ENCODE results near the gene PLEK.
A peak's percentile ranks its signal among the peaks of the same experiment; 100 is the strongest.
"Not testable (repeated sequence)": the region's sequence is repeated elsewhere in the genome, so short reads cannot be mapped to it uniquely, and the experiment has no call there.

PLEK gene

DNA sequence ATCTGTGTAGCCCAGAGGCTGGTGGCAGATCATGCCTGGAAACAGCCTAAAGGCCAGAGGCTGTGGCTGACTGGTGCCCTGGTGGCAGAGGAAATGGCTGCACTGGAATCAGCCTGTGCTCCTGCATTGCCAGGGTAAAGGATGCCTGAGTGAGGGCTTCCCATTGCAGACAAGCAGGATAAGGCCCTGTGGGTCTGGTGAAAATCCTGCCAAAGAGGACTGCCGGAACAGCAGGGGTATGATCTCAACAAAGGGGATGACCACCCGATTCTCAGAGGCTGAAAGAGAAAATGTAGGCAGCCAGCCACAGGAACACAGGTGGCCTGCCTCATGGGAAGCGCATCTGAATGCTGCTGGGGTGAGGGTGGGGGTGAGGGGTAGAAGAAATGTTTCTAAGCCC is 53.8 kb downstream of the PLEK start:
- no peak for DNase-seq

GRCh38 chr2:68420254-68420910 is 55.3 kb downstream of the PLEK start:
- no peak for DNase-seq

DNA sequence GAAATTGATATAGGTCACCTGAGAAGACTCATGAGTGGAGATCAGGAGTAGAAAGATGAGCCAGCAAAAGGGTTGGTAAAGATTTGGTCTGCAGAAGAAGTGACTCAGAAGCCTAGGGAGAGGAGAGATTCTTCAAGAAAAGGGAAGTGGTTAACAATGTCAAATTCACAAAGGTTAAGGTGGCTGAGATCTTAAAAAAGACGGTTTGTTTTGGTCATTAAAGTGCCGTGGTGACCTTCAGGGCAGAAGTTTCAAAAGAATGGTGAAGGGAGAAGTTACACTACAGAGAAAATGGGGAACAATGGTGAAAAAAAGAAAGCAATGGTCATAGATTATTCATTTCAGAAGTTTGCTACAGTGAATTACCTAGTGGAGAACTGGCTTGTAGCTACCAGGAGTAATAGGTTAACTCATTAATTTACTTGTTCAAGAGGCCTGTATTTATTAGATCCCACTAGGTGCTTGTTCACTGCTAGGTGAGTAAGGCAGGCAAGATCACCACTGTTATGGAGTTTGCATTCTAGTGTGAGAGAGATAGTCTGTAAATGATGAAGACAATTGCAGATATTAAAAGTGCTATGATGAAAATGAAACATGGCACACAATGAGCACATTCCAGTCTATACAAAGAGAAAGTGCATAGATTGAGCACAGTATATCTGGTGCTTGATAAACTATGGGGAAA is 59.0 kb downstream of the PLEK start:
- DNase-seq: no peak

GRCh38 chr2:68425503-68425902 is 60.4 kb downstream of the PLEK start:
- no peak for DNase-seq

GRCh38 chr2:68426446-68426845 is 61.4 kb downstream of the PLEK start:
- no peak for DNase-seq

GRCh38 chr2:68426848-68427579 is 61.9 kb downstream of the PLEK start:
- DNase-seq: no peak

DNA sequence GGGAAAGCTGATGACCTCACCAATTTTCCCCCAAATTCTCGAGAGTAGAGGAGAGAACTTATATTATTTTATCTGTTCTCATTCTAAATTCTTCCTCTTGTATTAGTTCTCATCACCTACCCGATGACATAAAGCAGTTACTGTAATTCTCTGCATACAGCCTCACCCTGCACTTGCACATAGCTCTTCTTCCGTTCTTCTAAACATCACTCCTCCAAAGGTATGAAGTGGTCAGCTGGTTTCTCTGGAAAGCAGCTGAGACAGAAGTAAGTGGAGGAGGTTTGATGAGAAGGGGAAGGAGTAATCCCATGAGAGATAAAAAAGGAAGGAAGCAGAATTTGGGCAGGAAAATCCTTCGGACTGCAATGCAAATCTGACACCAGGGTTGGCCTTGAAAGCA is 63.0 kb downstream of the PLEK start:
- DNase-seq: no peak

DNA sequence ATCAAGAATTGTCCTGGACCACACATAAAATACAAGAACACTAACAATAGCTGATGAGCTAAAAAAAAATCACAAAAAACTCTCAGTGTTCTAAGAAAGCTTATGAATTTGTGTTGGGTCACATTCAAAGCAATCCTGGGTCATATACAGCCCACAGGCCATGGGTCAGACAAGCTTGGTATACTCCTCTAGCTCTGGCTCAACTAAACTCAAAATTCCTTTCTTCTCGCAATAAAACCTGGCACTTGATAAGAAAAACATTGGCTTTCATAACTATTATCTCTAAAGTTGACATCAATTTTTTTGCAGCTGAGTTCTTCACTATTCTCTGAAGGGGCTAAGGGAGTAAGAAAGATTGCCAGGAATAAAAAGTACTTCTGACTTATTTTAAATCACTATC is 63.7 kb downstream of the PLEK start:
- DNase-seq: no peak

DNA sequence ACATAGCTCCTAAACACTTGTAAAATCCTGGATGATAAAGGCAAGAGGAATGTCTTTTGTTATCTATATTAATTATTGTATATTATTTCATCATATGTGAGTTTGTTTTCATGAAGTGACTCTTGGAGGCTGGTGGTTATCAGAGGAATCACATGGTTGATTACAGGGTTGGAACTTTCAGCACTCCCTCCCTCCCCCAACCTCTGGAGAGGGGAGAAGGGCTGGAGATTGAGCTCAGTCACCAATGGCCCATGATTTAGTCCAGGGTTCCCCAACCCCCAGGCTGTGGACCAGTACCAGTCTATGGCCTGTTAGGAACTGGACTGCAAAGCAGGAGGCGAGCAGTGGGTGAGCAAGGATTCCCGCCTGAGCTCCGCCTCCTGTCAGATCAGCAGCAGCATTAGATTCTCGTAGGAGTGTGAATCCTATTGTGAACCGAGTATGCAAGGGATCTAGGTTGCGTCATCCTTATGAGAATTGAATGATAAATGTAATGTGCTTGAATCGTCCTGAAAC is 64.3 kb downstream of the PLEK start:
- DNase-seq: no peak

GRCh38 chr2:68431316-68431972 is 66.4 kb downstream of the PLEK start:
- no peak for DNase-seq

- no peak for DNase-seq
These were observed 67.9 kb downstream of the PLEK start for GRCh38 chr2:68432696-68433658.

GRCh38 chr2:68434981-68435380 is 69.9 kb downstream of the PLEK start:
- no peak for DNase-seq

GRCh38 chr2:68435615-68436014 is 70.5 kb downstream of the PLEK start:
- no peak for DNase-seq

DNA sequence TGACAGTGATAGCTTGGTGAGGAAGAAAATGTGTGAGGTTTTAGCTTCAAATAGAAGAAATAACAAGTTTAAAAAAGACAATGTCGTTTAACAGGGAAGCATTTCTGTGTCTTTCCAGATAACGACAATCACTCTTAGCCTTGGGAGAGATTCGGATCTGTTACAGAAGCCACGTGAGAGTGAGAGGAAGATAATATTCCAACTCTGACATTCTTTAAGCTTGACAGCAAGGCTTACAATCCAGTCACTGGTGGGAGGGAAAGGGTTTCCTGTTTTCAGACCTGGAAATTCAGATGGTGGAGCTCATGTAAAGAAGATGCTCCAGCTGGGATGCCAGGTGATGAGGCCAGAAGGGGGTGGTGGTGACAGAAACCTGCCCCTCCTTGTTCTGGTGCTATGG is 71.2 kb downstream of the PLEK start:
- no peak for DNase-seq

GRCh38 chr2:68438455-68439303 is 73.6 kb downstream of the PLEK start:
- no peak for DNase-seq

GRCh38 chr2:68441179-68441993 is 76.3 kb downstream of the PLEK start:
- DNase-seq: peak; percentile 74

DNA sequence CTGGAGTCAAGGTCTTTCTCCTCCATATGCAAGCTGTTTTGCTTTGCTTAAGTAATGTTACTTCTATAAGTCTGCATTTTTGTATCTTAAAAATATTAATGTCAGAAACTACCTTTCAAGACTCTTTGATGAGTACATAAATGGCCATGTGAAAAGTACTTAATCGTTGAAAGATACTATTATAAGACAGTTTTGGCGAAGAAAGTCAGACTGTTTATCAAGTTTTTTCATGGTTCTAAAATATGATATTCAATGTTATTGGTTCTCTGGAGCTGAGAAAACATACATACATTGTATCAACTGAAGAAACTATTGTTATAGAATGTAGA is 76.9 kb downstream of the PLEK start:
- DNase-seq: no peak

- DNase-seq: not testable (repeated sequence)
These were observed 81.3 kb downstream of the PLEK start for GRCh38 chr2:68446425-68446824.

All from stimulated activated CD4-positive, alpha-beta T cell treated with anti-CD3 and anti-CD28 coated beads, Interleukin-4, amount 100 ng/mL, for 1 hour (primary cell).